GM12892 (cell line): ENCODE data around the gene OTOG.

ENCODE experiments used
- DNase-seq: peaks from one replicate; pipeline ENCODE4 v3.0.0; 2011; ENCODE audit not compliant: insufficient read length
- FAIRE-seq: peaks from 2 replicates; lab custom pipeline; 2011; peaks lifted over from hg19 to GRCh38; lab: Jason Lieb, UNC
- POLR2A ChIP-seq: IDR thresholded peaks from 2 replicates; pipeline ENCODE4 v1.6.1; 2011; ENCODE audit warnings: low read depth, low read length, control low read depth
- POLR2AphosphoS5 ChIP-seq: IDR thresholded peaks from 2 replicates; pipeline ENCODE4 v1.6.1; 2011; ENCODE audit warnings: low read depth, low read length, control low read depth
- TAF1 ChIP-seq: IDR thresholded peaks from 2 replicates; pipeline ENCODE4 v1.6.1; 2011; ENCODE audit warnings: low read depth, mild to moderate bottlenecking, control low read depth, low read length, borderline replicate concordance

OTOG gene

DNA sequence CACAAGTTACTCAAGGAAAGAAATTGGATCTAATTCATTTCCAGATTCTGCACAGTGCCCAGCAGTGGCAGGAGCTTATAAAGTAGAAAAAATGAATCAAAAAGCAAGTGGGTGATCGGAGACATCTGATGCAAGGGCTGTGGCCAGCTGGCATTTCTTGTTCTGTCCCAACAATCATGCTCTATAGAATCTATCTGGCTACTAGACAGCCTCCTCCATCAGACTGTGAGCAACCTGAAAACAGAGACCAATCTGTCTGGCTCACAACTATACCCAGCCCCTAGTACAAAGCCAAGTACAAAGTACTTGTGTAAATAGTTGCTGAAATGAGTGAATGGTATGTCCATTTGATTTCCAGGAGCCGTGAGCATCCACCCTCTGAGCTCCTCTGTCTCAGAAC, 14.3 kb upstream of the OTOG start:
- DNase-seq (no peak), FAIRE-seq (no peak)
- no peak for TF ChIP-seq POLR2A
- no peak for TF ChIP-seq POLR2AphosphoS5
- no peak for TF ChIP-seq TAF1

DNA sequence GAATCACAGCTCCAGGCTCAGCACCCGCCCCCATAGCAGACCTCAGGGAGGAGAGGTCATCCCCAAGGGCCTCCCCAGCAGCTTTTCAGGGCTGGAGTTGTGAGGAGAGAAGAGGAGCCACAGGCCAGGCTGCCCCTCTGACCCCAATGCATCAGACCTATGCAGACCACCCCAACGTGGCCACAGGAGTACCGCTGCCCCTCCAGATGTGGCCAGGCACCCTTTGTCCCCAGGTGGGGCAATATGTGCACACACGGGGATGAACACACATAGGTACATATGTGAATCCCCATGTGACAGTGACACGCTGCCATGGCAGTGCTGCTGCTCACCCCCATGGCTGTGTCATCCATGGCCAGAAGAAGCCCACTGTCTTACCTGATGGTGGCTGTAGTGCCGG, 13.7 kb upstream of the OTOG start:
- DNase-seq (no peak), FAIRE-seq (no peak)
- TF ChIP-seq POLR2AphosphoS5: no peak
- TF ChIP-seq TAF1: no peak
- TF ChIP-seq POLR2A: no peak

DNA sequence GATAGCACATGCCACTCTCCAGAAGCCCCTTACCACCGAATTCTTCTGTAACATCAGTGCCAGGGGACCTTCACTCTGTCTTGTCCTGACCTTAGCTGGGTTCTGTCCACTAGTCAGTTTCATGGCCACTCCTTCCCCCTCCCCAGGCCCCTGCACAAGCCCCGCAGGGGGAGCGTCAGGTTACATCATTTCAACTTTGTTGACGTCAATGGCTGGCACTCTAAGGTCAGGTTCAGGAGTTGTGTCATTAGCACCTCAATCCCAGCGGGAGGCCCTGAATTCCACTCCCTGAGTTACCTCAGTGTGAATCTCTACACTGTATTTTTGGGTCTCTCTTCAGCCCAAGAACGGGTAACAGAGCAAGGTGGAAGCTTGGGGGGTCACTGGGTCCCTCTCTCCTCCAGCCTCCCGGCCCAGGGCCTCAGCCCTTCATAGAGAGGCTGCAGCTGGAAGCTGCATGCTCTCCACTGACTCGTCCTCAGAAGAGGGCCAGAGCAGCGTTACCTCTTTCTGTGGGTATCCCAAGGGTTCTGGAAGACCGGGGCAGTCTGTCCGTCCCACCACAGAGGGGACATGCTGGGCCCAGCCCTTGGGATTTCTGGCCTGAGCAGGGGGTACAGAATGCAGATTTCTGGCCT, 13.2 kb upstream of the OTOG start:
- TF ChIP-seq TAF1 (no peak), POLR2AphosphoS5 (no peak), POLR2A (no peak)
- DNase-seq (no peak), FAIRE-seq (no peak)

- TF ChIP-seq POLR2AphosphoS5: no peak
- TF ChIP-seq TAF1: no peak
- no peak for TF ChIP-seq POLR2A
- FAIRE-seq (no peak), DNase-seq (no peak)
Observed at GRCh38 chr11:17535488-17535887, 11.6 kb upstream of the OTOG start.

DNA sequence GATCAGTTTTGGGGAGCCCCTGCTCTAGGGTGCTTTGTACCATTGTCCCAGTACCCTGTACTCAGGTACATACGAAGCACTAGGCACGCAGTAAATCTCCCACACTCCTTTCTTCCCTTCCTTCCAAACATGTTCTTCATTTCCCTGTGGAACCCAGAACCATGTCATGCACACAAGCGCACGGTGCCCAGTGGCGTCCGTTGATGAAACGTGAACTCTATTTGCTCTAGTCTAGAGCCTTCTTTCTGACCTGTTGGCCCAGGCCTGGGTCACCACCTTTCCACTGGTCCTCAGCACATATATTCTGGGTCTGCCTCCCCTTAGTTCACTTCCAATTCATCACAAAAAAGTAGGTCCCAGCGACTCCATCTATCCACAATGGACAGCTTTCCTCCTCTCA, 9.8 kb upstream of the OTOG start:
- TF ChIP-seq POLR2AphosphoS5: no peak
- no peak for TF ChIP-seq POLR2A
- no peak for TF ChIP-seq TAF1
- DNase-seq (no peak), FAIRE-seq (no peak)

GRCh38 chr11:17538054-17538453, 9.0 kb upstream of the OTOG start:
- DNase-seq (no peak), FAIRE-seq (no peak)
- TF ChIP-seq TAF1 (no peak), POLR2AphosphoS5 (no peak)

- no peak for FAIRE-seq
- no peak for DNase-seq
- TF ChIP-seq POLR2A (no peak), TAF1 (no peak), POLR2AphosphoS5 (no peak)
Observed at GRCh38 chr11:17538731-17539130, 8.3 kb upstream of the OTOG start.

- TF ChIP-seq TAF1 (no peak), POLR2A (no peak), POLR2AphosphoS5 (no peak)
- DNase-seq: no peak
- FAIRE-seq: no peak
Observed at GRCh38 chr11:17540807-17541206, 6.3 kb upstream of the OTOG start.

- DNase-seq: no peak
- TF ChIP-seq POLR2A: no peak
- TF ChIP-seq POLR2AphosphoS5: no peak
- TF ChIP-seq TAF1: no peak
- no peak for FAIRE-seq
Observed at GRCh38 chr11:17541330-17541885, 5.7 kb upstream of the OTOG start.

DNA sequence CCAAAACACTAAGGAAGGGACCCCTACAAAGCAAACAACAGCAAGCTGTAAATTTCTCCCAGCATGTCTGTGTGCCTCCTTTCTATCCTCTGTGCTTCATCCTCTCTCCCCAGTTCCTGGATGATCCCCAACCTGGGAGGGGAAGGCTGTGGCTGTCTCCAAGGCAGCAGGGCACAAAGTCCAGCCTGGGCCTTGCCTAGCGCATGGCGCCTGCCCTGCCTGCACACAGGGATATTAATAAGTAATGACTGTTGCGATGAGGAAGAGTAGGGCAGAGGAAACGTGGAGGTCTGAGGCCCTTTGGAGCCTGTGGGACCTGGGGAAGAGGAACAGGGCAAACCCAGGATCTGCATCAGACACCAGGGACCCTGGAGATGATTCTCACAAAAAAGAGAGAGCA, 4.8 kb upstream of the OTOG start:
- no peak for TF ChIP-seq TAF1
- FAIRE-seq (no peak), DNase-seq (no peak)

DNA sequence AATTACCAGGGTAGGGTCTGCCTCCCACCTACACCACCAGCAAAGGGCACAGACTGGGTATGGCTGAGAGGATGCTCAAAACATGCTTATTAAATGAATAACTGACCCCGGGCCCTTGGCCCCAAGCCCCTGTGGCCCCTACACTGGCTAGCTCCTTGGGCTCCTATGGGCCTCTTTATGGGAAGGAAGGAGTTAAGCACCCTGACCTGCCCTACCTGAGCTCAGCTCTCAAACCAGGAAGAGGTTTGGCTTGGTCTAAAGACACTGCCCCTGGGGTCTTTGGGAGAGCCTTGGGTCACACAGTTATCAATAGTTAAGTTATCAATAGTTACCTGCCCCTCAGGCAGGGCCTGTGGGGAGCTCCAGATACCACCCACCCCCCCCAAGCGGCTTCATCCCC, 4.0 kb upstream of the OTOG start:
- TF ChIP-seq POLR2A (no peak), POLR2AphosphoS5 (no peak), TAF1 (no peak)
- DNase-seq (no peak), FAIRE-seq (no peak)

GRCh38 chr11:17543574-17544180, 3.4 kb upstream of the OTOG start:
- FAIRE-seq (no peak), DNase-seq (no peak)
- TF ChIP-seq POLR2AphosphoS5: no peak
- TF ChIP-seq POLR2A: no peak
- no peak for TF ChIP-seq TAF1
